ENCODE results near the gene GPD1.
A peak's percentile ranks its signal among the peaks of the same experiment; 100 is the strongest.

Gene GPD1

GRCh38 chr12:50073206-50073605 lies 30.6 kb upstream of the GPD1 start:
- H3K4me3 ChIP-seq (ENCODE audit: low read depth in 1 of 5, low read length in 5 of 5) = no peak overlapping the region
- no peaks in the 10 kb centered on the region for H3K9me3 ChIP-seq (ENCODE audit: control insufficient read depth in 5 of 5, low read length in 5 of 5)
- no peak overlapping the region for H3K9ac ChIP-seq (ENCODE audit: low read length in 5 of 5)
- peaks cover 4 to 13% (median 12%) of the 10 kb centered on the region in 5 donors for H3K4me1 ChIP-seq (ENCODE audit: control insufficient read depth in 5 of 5, insufficient read depth in 5 of 5, low read length in 5 of 5)
- H3K27ac ChIP-seq (ENCODE audit: low read depth, low read length) = no peak overlapping the region
- H3K27me3 ChIP-seq (ENCODE audit: control insufficient read depth in 5 of 5, insufficient read depth in 4 of 5, low read length in 5 of 5) = peaks cover 0 to 2% (median 0%) of the 10 kb centered on the region in 5 donors
- H3K36me3 ChIP-seq (ENCODE audit: control insufficient read depth in 5 of 5, insufficient read depth in 5 of 5, low read length in 5 of 5) = no peaks in the 10 kb centered on the region

- Histone ChIP-seq H3K4me1 (ENCODE audit: control insufficient read depth in 5 of 5, insufficient read depth in 5 of 5, low read length in 5 of 5) (peaks cover 4 to 13% (median 12%) of the 10 kb centered on the region in 5 donors), H3K27me3 (ENCODE audit: control insufficient read depth in 5 of 5, insufficient read depth in 4 of 5, low read length in 5 of 5) (peaks cover 0 to 2% (median 0%) of the 10 kb centered on the region in 5 donors), H3K4me3 (ENCODE audit: low read depth in 1 of 5, low read length in 5 of 5) (no peak overlapping the region), H3K9me3 (ENCODE audit: control insufficient read depth in 5 of 5, low read length in 5 of 5) (no peaks in the 10 kb centered on the region), H3K36me3 (ENCODE audit: control insufficient read depth in 5 of 5, insufficient read depth in 5 of 5, low read length in 5 of 5) (no peaks in the 10 kb centered on the region), H3K9ac (ENCODE audit: low read length in 5 of 5) (no peak overlapping the region), H3K27ac (ENCODE audit: low read depth, low read length) (no peak overlapping the region)
Measured at GRCh38 chr12:50073712-50074111, 30.1 kb upstream of the GPD1 start.

DNA sequence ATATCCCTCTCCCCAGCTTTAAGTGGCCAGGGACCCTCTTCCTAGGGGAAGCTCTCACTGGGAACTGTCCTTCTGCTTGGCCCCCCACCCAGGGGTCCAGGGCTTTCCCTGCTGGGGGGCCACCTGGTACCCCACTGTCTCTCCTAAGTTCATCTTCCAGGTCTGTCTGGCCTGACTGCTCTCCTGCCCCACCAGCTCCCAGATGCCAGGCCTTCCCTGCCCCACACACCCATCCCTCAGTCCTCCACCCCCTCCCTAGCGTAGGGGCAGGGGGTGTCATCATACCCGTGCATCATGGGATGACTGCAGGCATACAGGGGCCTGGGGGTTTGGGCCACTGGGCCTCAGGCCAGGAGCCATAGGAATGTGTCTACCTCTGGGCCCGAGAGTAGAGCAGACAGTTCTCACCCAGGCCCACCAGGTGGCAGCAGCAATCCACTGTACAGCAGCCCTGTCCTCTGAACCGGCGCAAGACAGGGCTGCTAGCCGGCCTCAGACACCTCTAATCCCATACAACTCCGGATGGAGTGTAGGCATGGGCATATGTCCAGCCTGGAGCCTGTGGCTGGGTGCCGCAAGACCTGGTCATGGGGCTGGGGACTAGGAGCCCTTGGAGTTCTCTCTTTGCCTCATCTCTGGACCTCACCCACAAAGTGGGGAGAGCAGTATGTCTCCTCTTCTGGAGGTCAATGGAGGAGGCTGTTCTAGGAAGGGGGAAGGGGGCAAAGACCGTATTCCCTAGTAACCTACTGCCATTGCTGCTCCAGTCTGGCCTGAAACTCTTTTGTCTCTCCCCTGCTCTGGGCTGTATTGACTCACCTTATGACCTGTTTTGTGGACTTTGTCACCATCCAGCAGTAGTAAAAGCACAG lies 28.6 kb upstream of the GPD1 start:
- Histone ChIP-seq H3K27me3 (ENCODE audit: control insufficient read depth in 5 of 5, insufficient read depth in 4 of 5, low read length in 5 of 5) (peaks cover 0 to 2% (median 0%) of the 10 kb centered on the region in 5 donors), H3K9ac (ENCODE audit: low read length in 5 of 5) (peak overlapping the region in 1 of 5 donors; percentile 36), H3K27ac (ENCODE audit: low read depth, low read length) (no peak overlapping the region), H3K9me3 (ENCODE audit: control insufficient read depth in 5 of 5, low read length in 5 of 5) (no peaks in the 10 kb centered on the region), H3K36me3 (ENCODE audit: control insufficient read depth in 5 of 5, insufficient read depth in 5 of 5, low read length in 5 of 5) (no peaks in the 10 kb centered on the region), H3K4me3 (ENCODE audit: low read depth in 1 of 5, low read length in 5 of 5) (no peak overlapping the region), H3K4me1 (ENCODE audit: control insufficient read depth in 5 of 5, insufficient read depth in 5 of 5, low read length in 5 of 5) (peaks cover 4 to 11% (median 10%) of the 10 kb centered on the region in 5 donors)

- H3K27me3 ChIP-seq (ENCODE audit: control insufficient read depth in 5 of 5, insufficient read depth in 4 of 5, low read length in 5 of 5) = peaks cover 0 to 3% (median 2%) of the 10 kb centered on the region in 5 donors
- peaks cover 2 to 5% (median 4%) of the 10 kb centered on the region in 5 donors for H3K4me1 ChIP-seq (ENCODE audit: control insufficient read depth in 5 of 5, insufficient read depth in 5 of 5, low read length in 5 of 5)
- no peak overlapping the region for H3K9ac ChIP-seq (ENCODE audit: low read length in 5 of 5)
- H3K36me3 ChIP-seq (ENCODE audit: control insufficient read depth in 5 of 5, insufficient read depth in 5 of 5, low read length in 5 of 5) = no peaks in the 10 kb centered on the region
- H3K9me3 ChIP-seq (ENCODE audit: control insufficient read depth in 5 of 5, low read length in 5 of 5) = no peaks in the 10 kb centered on the region
- H3K4me3 ChIP-seq (ENCODE audit: low read depth in 1 of 5, low read length in 5 of 5) = no peak overlapping the region
- H3K27ac ChIP-seq (ENCODE audit: low read depth, low read length) = no peak overlapping the region
Measured at GRCh38 chr12:50075808-50076170, 28.0 kb upstream of the GPD1 start.

DNA sequence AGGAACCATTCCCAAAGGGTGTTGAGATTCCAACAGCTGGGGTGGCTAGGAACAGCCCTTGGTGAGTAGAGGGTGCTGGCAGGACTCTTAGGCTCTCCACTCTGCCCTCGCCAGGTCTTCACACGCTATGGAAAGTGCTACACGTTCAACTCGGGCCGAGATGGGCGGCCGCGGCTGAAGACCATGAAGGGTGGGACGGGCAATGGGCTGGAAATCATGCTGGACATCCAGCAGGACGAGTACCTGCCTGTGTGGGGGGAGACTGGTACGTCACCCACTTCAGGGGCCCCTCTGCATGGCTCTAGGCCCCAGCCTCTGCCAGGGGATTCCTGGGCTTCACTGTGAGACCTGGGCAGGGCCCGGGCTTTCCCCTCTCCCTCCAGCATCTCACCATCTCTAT lies 26.7 kb upstream of the GPD1 start:
- H3K4me3 ChIP-seq (ENCODE audit: low read depth in 1 of 5, low read length in 5 of 5) = no peak overlapping the region
- peaks cover 2 to 7% (median 3%) of the 10 kb centered on the region in 5 donors for H3K4me1 ChIP-seq (ENCODE audit: control insufficient read depth in 5 of 5, insufficient read depth in 5 of 5, low read length in 5 of 5)
- H3K36me3 ChIP-seq (ENCODE audit: control insufficient read depth in 5 of 5, insufficient read depth in 5 of 5, low read length in 5 of 5) = no peaks in the 10 kb centered on the region
- H3K9ac ChIP-seq (ENCODE audit: low read length in 5 of 5) = no peak overlapping the region
- H3K27ac ChIP-seq (ENCODE audit: low read depth, low read length) = no peak overlapping the region
- H3K9me3 ChIP-seq (ENCODE audit: control insufficient read depth in 5 of 5, low read length in 5 of 5) = no peaks in the 10 kb centered on the region
- peaks cover 0 to 3% (median 2%) of the 10 kb centered on the region in 5 donors for H3K27me3 ChIP-seq (ENCODE audit: control insufficient read depth in 5 of 5, insufficient read depth in 4 of 5, low read length in 5 of 5)

DNA sequence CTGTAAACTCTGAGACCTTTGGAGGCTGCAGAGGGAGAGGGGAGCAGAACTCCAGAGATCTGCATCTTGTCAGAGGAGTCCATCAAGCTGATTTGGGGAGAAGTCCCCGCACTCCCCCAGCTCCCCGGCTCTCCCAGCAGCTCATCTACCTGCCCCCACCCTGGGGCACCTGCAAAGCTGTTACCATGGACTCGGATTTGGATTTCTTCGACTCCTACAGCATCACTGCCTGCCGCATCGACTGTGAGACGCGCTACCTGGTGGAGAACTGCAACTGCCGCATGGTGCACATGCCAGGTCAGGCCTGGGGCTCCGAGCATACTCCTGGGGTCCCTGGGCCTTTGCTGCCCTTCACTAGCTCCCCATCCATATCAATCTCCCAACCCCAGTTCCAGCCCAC lies 25.5 kb upstream of the GPD1 start:
- H3K36me3 ChIP-seq (ENCODE audit: control insufficient read depth in 5 of 5, insufficient read depth in 5 of 5, low read length in 5 of 5) = no peaks in the 10 kb centered on the region
- H3K4me1 ChIP-seq (ENCODE audit: control insufficient read depth in 5 of 5, insufficient read depth in 5 of 5, low read length in 5 of 5) = peaks cover 4 to 12% (median 7%) of the 10 kb centered on the region in 5 donors
- peaks cover 0 to 3% (median 2%) of the 10 kb centered on the region in 5 donors for H3K27me3 ChIP-seq (ENCODE audit: control insufficient read depth in 5 of 5, insufficient read depth in 4 of 5, low read length in 5 of 5)
- H3K4me3 ChIP-seq (ENCODE audit: low read depth in 1 of 5, low read length in 5 of 5) = no peak overlapping the region
- no peaks in the 10 kb centered on the region for H3K9me3 ChIP-seq (ENCODE audit: control insufficient read depth in 5 of 5, low read length in 5 of 5)
- H3K9ac ChIP-seq (ENCODE audit: low read length in 5 of 5) = no peak overlapping the region
- no peak overlapping the region for H3K27ac ChIP-seq (ENCODE audit: low read depth, low read length)

GRCh38 chr12:50079771-50080170 lies 24.0 kb upstream of the GPD1 start:
- no peak overlapping the region for H3K4me3 ChIP-seq (ENCODE audit: low read depth in 1 of 5, low read length in 5 of 5)
- no peak overlapping the region for H3K9ac ChIP-seq (ENCODE audit: low read length in 5 of 5)

GRCh38 chr12:50081096-50081808 lies 22.6 kb upstream of the GPD1 start:
- Histone ChIP-seq H3K9ac (ENCODE audit: low read length in 5 of 5) (no peak overlapping the region), H3K4me3 (ENCODE audit: low read depth in 1 of 5, low read length in 5 of 5) (no peak overlapping the region), H3K4me1 (ENCODE audit: control insufficient read depth in 5 of 5, insufficient read depth in 5 of 5, low read length in 5 of 5) (peaks cover 4 to 29% (median 22%) of the 10 kb centered on the region in 5 donors), H3K27me3 (ENCODE audit: control insufficient read depth in 5 of 5, insufficient read depth in 4 of 5, low read length in 5 of 5) (peaks cover 0 to 3% (median 2%) of the 10 kb centered on the region in 5 donors), H3K36me3 (ENCODE audit: control insufficient read depth in 5 of 5, insufficient read depth in 5 of 5, low read length in 5 of 5) (no peaks in the 10 kb centered on the region), H3K9me3 (ENCODE audit: control insufficient read depth in 5 of 5, low read length in 5 of 5) (no peaks in the 10 kb centered on the region), H3K27ac (ENCODE audit: low read depth, low read length) (no peak overlapping the region)

More at GRCh38 chr12:50079771-50080170, 24.0 kb upstream of the GPD1 start:
- H3K9me3 ChIP-seq (ENCODE audit: control insufficient read depth in 5 of 5, low read length in 5 of 5) = no peaks in the 10 kb centered on the region
- H3K27ac ChIP-seq (ENCODE audit: low read depth, low read length) = no peak overlapping the region
- H3K27me3 ChIP-seq (ENCODE audit: control insufficient read depth in 5 of 5, insufficient read depth in 4 of 5, low read length in 5 of 5) = peaks cover 0 to 3% (median 2%) of the 10 kb centered on the region in 5 donors
- H3K4me1 ChIP-seq (ENCODE audit: control insufficient read depth in 5 of 5, insufficient read depth in 5 of 5, low read length in 5 of 5) = peaks cover 6 to 24% (median 19%) of the 10 kb centered on the region in 5 donors
- no peaks in the 10 kb centered on the region for H3K36me3 ChIP-seq (ENCODE audit: control insufficient read depth in 5 of 5, insufficient read depth in 5 of 5, low read length in 5 of 5)

DNA sequence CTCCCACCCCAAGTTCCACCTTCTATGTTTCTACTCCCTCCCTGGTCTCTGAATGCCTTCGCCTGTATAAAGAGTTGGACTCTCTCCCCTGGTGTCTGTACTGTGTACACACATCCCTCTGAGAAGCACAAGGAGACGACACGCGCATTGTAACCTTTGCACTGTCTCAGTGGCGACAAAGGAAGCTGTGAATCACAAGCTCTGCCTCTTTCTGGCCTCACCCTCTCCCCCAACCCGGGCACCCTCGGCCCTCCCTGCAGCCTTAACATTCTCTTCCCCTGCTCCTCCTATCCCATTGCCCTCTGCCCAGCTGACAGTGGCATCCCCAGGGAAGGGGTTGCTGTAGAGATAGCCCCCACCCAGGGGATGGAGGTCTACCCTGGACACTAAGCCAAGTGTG lies 21.2 kb upstream of the GPD1 start:
- Histone ChIP-seq H3K4me3 (ENCODE audit: low read depth in 1 of 5, low read length in 5 of 5) (no peak overlapping the region), H3K9ac (ENCODE audit: low read length in 5 of 5) (peak overlapping the region in 1 of 5 donors; percentile 5)

GRCh38 chr12:50083301-50083700 lies 20.5 kb upstream of the GPD1 start:
- H3K9me3 ChIP-seq (ENCODE audit: control insufficient read depth in 5 of 5, low read length in 5 of 5) = no peaks in the 10 kb centered on the region
- H3K4me1 ChIP-seq (ENCODE audit: control insufficient read depth in 5 of 5, insufficient read depth in 5 of 5, low read length in 5 of 5) = peaks cover 4 to 31% (median 22%) of the 10 kb centered on the region in 5 donors
- no peak overlapping the region for H3K4me3 ChIP-seq (ENCODE audit: low read depth in 1 of 5, low read length in 5 of 5)
- H3K27me3 ChIP-seq (ENCODE audit: control insufficient read depth in 5 of 5, insufficient read depth in 4 of 5, low read length in 5 of 5) = peaks cover 0 to 3% (median 0%) of the 10 kb centered on the region in 5 donors
- H3K36me3 ChIP-seq (ENCODE audit: control insufficient read depth in 5 of 5, insufficient read depth in 5 of 5, low read length in 5 of 5) = peaks cover 6 to 20% (median 16%) of the 10 kb centered on the region in 5 donors
- H3K9ac ChIP-seq (ENCODE audit: low read length in 5 of 5) = peak overlapping the region in 2 of 5 donors; percentile 27 to 39
- H3K27ac ChIP-seq (ENCODE audit: low read depth, low read length) = peak overlapping the region; percentile 24

More for the DNA sequence above, 21.2 kb upstream of the GPD1 start:
- Histone ChIP-seq H3K4me1 (ENCODE audit: control insufficient read depth in 5 of 5, insufficient read depth in 5 of 5, low read length in 5 of 5) (peaks cover 4 to 29% (median 22%) of the 10 kb centered on the region in 5 donors), H3K27me3 (ENCODE audit: control insufficient read depth in 5 of 5, insufficient read depth in 4 of 5, low read length in 5 of 5) (peaks cover 0 to 3% (median 0%) of the 10 kb centered on the region in 5 donors), H3K9me3 (ENCODE audit: control insufficient read depth in 5 of 5, low read length in 5 of 5) (no peaks in the 10 kb centered on the region), H3K27ac (ENCODE audit: low read depth, low read length) (no peak overlapping the region), H3K36me3 (ENCODE audit: control insufficient read depth in 5 of 5, insufficient read depth in 5 of 5, low read length in 5 of 5) (peaks cover 6 to 13% (median 11%) of the 10 kb centered on the region in 5 donors)

All from subcutaneous abdominal adipose tissue (tissue), 5 donors.